ENCODE measurements around the gene WNT9B.

DNA sequence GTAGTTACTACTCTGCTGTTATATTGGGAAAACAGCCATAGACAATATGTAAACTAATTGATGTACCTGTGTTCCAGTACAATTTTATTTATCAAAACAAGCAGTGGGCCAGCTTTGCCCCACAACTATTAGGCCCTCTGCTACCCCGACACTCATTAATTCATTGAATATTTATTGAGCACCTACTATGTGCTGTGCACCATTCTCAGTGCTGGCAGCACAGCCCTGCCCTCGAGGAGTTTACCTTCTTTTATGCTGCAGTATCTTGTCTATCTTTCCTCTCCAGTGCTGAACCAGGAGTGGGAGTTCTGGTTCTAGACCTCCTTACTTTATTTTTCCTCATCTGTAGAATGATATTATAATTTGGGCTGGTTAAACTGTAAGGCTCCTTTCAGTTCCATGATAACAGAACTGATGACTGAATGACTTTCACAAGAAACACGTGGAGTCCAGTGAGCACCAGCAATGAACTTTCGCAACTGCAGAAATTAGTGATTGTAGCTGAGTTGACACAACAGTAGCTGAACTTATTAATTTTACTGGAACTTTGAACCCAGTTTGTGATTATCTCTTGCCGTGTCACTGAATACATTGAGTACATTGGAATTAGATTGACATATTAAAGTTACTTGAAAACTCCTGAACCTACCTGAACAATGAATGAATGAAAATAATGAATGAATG is 73.9 kb downstream of the WNT9B start:
- TF ChIP-seq, protein P1, sequence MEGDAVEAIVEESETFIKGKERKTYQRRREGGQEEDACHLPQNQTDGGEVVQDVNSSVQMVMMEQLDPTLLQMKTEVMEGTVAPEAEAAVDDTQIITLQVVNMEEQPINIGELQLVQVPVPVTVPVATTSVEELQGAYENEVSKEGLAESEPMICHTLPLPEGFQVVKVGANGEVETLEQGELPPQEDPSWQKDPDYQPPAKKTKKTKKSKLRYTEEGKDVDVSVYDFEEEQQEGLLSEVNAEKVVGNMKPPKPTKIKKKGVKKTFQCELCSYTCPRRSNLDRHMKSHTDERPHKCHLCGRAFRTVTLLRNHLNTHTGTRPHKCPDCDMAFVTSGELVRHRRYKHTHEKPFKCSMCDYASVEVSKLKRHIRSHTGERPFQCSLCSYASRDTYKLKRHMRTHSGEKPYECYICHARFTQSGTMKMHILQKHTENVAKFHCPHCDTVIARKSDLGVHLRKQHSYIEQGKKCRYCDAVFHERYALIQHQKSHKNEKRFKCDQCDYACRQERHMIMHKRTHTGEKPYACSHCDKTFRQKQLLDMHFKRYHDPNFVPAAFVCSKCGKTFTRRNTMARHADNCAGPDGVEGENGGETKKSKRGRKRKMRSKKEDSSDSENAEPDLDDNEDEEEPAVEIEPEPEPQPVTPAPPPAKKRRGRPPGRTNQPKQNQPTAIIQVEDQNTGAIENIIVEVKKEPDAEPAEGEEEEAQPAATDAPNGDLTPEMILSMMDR (IDR thresholded peaks at IDR 0.05): no peak
- TF ChIP-seq POLR2AphosphoS5 (IDR thresholded peaks at IDR 0.05) (no peak), POLR2A (IDR thresholded peaks at IDR 0.05) (no peak)

Measured in prostate gland (tissue), 2 donors.